ENCODE measurements around the gene TUBA3E.
"Not testable (repeated sequence)": the region's sequence is repeated elsewhere in the genome, so short reads cannot be mapped to it uniquely, and the experiment has no call there.

Gene TUBA3E

DNA sequence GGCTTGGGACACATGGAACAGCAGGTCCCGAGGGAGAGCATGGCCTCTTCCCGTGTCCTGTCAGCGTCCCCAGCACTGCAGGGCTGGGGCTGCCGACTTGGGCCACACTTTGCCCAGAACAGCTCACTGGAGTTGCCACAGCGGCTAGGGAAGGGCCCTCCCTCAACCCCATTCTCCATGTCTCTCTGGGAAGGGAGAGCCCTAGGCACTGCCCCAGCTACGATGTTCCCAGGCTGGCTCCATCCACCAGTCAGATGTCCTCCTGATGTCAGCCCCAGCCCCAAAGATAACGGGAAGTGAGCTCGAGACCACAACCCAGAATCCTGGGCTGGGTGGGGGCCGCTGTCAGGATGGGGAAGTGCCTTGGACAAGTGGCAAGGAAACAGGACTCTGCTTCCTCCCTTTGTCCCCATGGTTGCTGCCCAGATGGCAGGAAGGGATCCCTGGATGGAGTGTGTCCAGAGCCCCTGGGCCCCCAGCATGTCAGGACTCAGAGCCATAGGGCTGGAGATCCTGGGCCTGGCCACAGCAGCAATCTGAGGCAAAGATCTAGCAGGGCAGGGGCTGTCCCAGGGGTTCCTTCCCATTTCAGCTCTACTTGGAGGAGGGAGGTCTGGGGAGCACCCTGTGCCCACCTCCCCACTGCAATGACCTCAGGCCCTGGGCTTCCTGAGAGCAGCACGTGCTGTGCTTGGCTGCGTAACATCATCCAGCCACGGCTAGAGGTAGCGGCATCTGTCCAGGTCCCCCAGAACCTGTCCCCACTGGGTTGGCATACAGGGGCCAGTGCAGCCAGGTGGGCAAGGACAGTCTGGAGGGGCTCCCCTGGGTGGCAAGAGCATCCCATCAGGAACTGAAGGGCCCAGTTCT, 55.6 kb downstream of the TUBA3E start:
- DNase-seq: not testable (repeated sequence)

Data from GF-D8 (cell line).